K562 (cell line): ENCODE results near the gene NRP2. TPM values are rescaled to one million over a fixed set of nuclear protein-coding genes. Genes with fewer than 3 reads are reported as not detected.

ENCODE experiments used
- ATAC-seq: fragments of 200-7000 bp; cut with Tn5 transposase; 3 replicates; pipeline ENCODE4 v1.9.1; 2020; ENCODE audit warnings: moderate library complexity
- BruUV-seq: library from RNA; stranded (reverse); fragments of 400-500 nt; replicated peaks from 2 replicates; lab custom pipeline; 2021; lab: Mats Ljungman, UMichigan
- CTCF ChIA-PET: fragments of 300-600 bp; formaldehyde crosslinking; extraction: SDS; loops from one replicate; lab custom pipeline; 2021; ENCODE audit warnings: low intra/inter-chr PET ratio; lab: Yijun Ruan, JAX
- POLR2A ChIA-PET: fragments of 300-600, 350-650 bp; sonication (Branson Sonifier 250); formaldehyde crosslinking; extraction: SDS; loops from one replicate; lab custom pipeline; 2021; ENCODE audit warnings: antibody characterized with exemption, inconsistent platforms; lab: Yijun Ruan, JAX
- DNase-seq, 4 experiments: peaks; one replicate each; pipeline versions ENCODE4 v3.0.0 to v3.0.0-alpha.2; 2011 to 2018; ENCODE audit warnings: low spot score in 3 of 4, mixed read lengths in 3 of 4; ENCODE audit errors: extremely low read depth in 1 of 4
- FAIRE-seq: peaks from 2 replicates; lab custom pipeline; 2011; peaks lifted over from hg19 to GRCh38; lab: Jason Lieb, UNC
- H2AFZ ChIP-seq: 2 replicates; pipeline ENCODE4 v1.6.0; 2011; ENCODE audit warnings: low read depth, low read length, control low read depth, inconsistent platforms
- H3K27ac ChIP-seq: fragments of 200-600 bp; 3 replicates; pipeline ENCODE4 v1.8.0; 2011; ENCODE audit warnings: low read depth, mild to moderate bottlenecking, control low read depth, inconsistent platforms, low read length, moderate library complexity, mixed read lengths; ENCODE audit errors: extremely low read depth
- H3K27me3 ChIP-seq, 2 experiments: fragments of 300-600 bp in 1 of 2; 2 replicates in 1 of 2; 3 replicates in 1 of 2; pipeline versions ENCODE4 v1.6.0 to v1.8.0; 2011; ENCODE audit warnings: inconsistent platforms in 2 of 2, low read length in 2 of 2, mild to moderate bottlenecking in 1 of 2, mixed read lengths in 1 of 2, moderate library complexity in 1 of 2; ENCODE audit not compliant: control insufficient read depth in 2 of 2, insufficient read depth in 2 of 2
- H3K36me3 ChIP-seq: fragments of 300-600 bp; 3 replicates; pipeline ENCODE4 v1.8.0; 2011; ENCODE audit warnings: mild to moderate bottlenecking, low read length, inconsistent platforms; ENCODE audit not compliant: control insufficient read depth, insufficient read depth
- H3K4me1 ChIP-seq, 2 experiments: fragments of 200-600 bp in 1 of 2; replicated peaks in 1 of 2; 2 replicates in 1 of 2; 3 replicates in 1 of 2; pipeline versions ENCODE4 v1.5.1 to v1.8.0; 2011; ENCODE audit warnings: inconsistent platforms in 2 of 2, low read length in 2 of 2, mild to moderate bottlenecking in 1 of 2, mixed read lengths in 1 of 2, moderate library complexity in 1 of 2; ENCODE audit not compliant: control insufficient read depth in 2 of 2, insufficient read depth in 2 of 2
- H3K4me2 ChIP-seq: 2 replicates; pipeline ENCODE4 v1.6.1; 2011; ENCODE audit warnings: low read length, control low read depth, inconsistent platforms, mixed read lengths; ENCODE audit not compliant: insufficient read depth
- H3K4me3 ChIP-seq: fragments of 200-600 bp; sonication (generic), shearing (Covaris generic); 2 replicates; pipeline ENCODE4 v1.5.1; 2016; ENCODE audit warnings: control low read depth, inconsistent platforms
- H3K79me2 ChIP-seq: fragments of 200-600 bp; 3 replicates; pipeline ENCODE4 v1.8.0; 2011; ENCODE audit warnings: low read length, inconsistent platforms; ENCODE audit not compliant: control insufficient read depth, insufficient read depth
- H3K9ac ChIP-seq, 2 experiments: 2 replicates each; pipeline versions ENCODE4 v1.6.0 to v1.6.1; 2011; ENCODE audit warnings: low read depth in 2 of 2, low read length in 2 of 2, control low read depth in 1 of 2, inconsistent platforms in 1 of 2, mild to moderate bottlenecking in 1 of 2, mixed read lengths in 1 of 2; ENCODE audit not compliant: insufficient read depth in 1 of 2
- H3K9me1 ChIP-seq: one replicate; pipeline ENCODE4 v1.6.0; 2011; ENCODE audit warnings: inconsistent platforms, mild to moderate bottlenecking, low read length, moderate library complexity; ENCODE audit not compliant: control insufficient read depth, insufficient read depth
- H3K9me3 ChIP-seq: replicated peaks from 2 replicates; pipeline ENCODE4 v1.5.1; 2011; ENCODE audit warnings: low read depth, low read length, inconsistent platforms; ENCODE audit not compliant: control insufficient read depth, insufficient read depth
- H4K20me1 ChIP-seq: replicated peaks from 2 replicates; pipeline ENCODE4 v1.6.1; 2011; ENCODE audit warnings: low read length, inconsistent platforms, mixed read lengths; ENCODE audit not compliant: control insufficient read depth, insufficient read depth
- BACH1 ChIP-seq: fragments of 200-800 bp; sonication (Bioruptor generic); IDR thresholded peaks from 2 replicates; pipeline ENCODE4 v1.6.1; 2016; ENCODE audit warnings: missing genetic modification characterization, missing compliant biosample characterization
- BMI1 ChIP-seq: fragments of 150-350 bp; IDR thresholded peaks from 2 replicates; pipeline ENCODE4 v1.6.1; 2014; ENCODE audit warnings: low read length
- E2F4 ChIP-seq: sonication (generic); formaldehyde crosslinking; IDR thresholded peaks from 2 replicates; pipeline ENCODE4 v1.8.0; 2022; ENCODE audit warnings: mild to moderate bottlenecking, low read depth, missing genetic modification reagents
- OTX1 ChIP-seq: fragments of 450-650 bp; formaldehyde crosslinking; IDR thresholded peaks from 2 replicates; pipeline ENCODE4 v1.4.0; 2022; ENCODE audit warnings: mild to moderate bottlenecking
- PHB2 ChIP-seq: fragments of 450-650 bp; IDR thresholded peaks from 2 replicates; pipeline ENCODE4 v1.6.1; 2017; ENCODE audit warnings: low read depth
- PREB ChIP-seq: sonication (generic); formaldehyde crosslinking; IDR thresholded peaks from 2 replicates; pipeline ENCODE4 v1.8.1; 2023; ENCODE audit warnings: mild to moderate bottlenecking, missing genetic modification reagents
- TFAP4 ChIP-seq: sonication (generic); formaldehyde crosslinking; IDR thresholded peaks from 2 replicates; pipeline ENCODE4 v1.8.0; 2022; ENCODE audit warnings: missing genetic modification reagents, mild to moderate bottlenecking, moderate library complexity, borderline replicate concordance
- TOE1 ChIP-seq, 2 experiments: fragments of 450-650 bp in 1 of 2; sonication (generic) in 1 of 2; formaldehyde crosslinking in 1 of 2; IDR thresholded peaks; 2 replicates each; pipeline versions ENCODE4 v1.7.1 to v1.8.0; 2016 to 2022; ENCODE audit warnings: borderline replicate concordance in 2 of 2, mild to moderate bottlenecking in 2 of 2, antibody characterized with exemption in 1 of 2, inconsistent platforms in 1 of 2, low read depth in 1 of 2, missing genetic modification reagents in 1 of 2, moderate library complexity in 1 of 2
- ZNF124 ChIP-seq: sonication (generic); formaldehyde crosslinking; IDR thresholded peaks from 2 replicates; pipeline ENCODE4 v1.8.1; 2022; ENCODE audit warnings: missing genetic modification reagents
- ZNF174 ChIP-seq: fragments of 250-450 bp; sonication (Bioruptor Pico); IDR thresholded peaks from 2 replicates; pipeline ENCODE4 v1.4.0; 2020; ENCODE audit warnings: mild to moderate bottlenecking
- WGBS: fragments of 100-300 bp; shearing (Covaris generic); methylation state at CpG from one replicate; pipeline ENCODE4 v1.1.6; 2016; ENCODE audit warnings: low coverage, mixed read lengths; ENCODE audit not compliant: insufficient coverage; ENCODE audit errors: missing lambda C conversion rate; 5-methylcytosine and 5-hydroxymethylcytosine counted together
- in situ Hi-C: fragments of 300-500 bp; cut with MboI; formaldehyde crosslinking; loops from 4 replicates; pipeline ENCODE4 v1.15.0; 2018; ENCODE audit warnings: inconsistent platforms, mixed read lengths
- intact Hi-C: fragments of 100-400 bp; cut with micrococcal nuclease; formaldehyde crosslinking; loops from 2 replicates; pipeline ENCODE4 v1.14.2; 2022
- polyA plus RNA-seq, 8 experiments: library from polyadenylated mRNA; depleted of rRNA in 4 of 8; stranded (reverse) in 5 of 8; unstranded in 3 of 8; fragments of >200 nt; fragmentation: Nextera tagmentation in 2 of 8; fragmentation: Illumina TruSeq in 1 of 8; extraction: Ambion mirVana in 2 of 8; extraction: Trizol in 1 of 8; gene quantifications; 2 replicates each; pipeline versions ENCODE4 v1.2.1 to v1.2.3, GENCODE V29; 2011 to 2014; ENCODE audit warnings: inconsistent platforms in 1 of 8, missing spikeins in 1 of 8
- total RNA-seq, 7 experiments: library from RNA; depleted of rRNA in 6 of 7; stranded (reverse); fragments of >200 nt in 6 of 7; fragmentation: Illumina TruSeq in 2 of 7; extraction: Trizol in 2 of 7; gene quantifications; 2 replicates each; pipeline versions ENCODE4 v1.2.1 to v1.2.3, GENCODE V29; 2011 to 2021; ENCODE audit warnings: low replicate concordance in 1 of 7

The NRP2 gene
- total and polyA plus RNA-seq, 9 of the 15 experiments (the other 6 are each of a cell fraction or from before 2014, with no cell fraction given), result 0.05 to 0.31 (median 0.15) TPM; not detected in 5

GRCh38 chr2:205787761-205788160 is 105.5 kb downstream of the NRP2 start (continued):
- TF ChIP-seq TFAP4 (CRISPR knock-in tag) (no peak), BMI1 (no peak), TOE1 (IDR thresholded peaks at IDR 0.05; ENCODE audit: borderline replicate concordance) (no peak), TOE1 (CRISPR knock-in tag; IDR thresholded peaks at IDR 0.05; ENCODE audit: borderline replicate concordance, low read depth) (no peak), BACH1 (tag) (no peak), PREB (CRISPR knock-in tag) (no peak), ZNF174 (CRISPR knock-in tag) (no peak), ZNF124 (CRISPR knock-in tag) (no peak)

- no peaks in the 10 kb centered on the region for H3K9me3 ChIP-seq
Observed at GRCh38 chr2:205789906-205790305, 107.6 kb downstream of the NRP2 start.

More at GRCh38 chr2:205789906-205790305, 107.6 kb downstream of the NRP2 start:
- no peak for DNase-seq
- no peak overlapping the region for H3K9ac ChIP-seq
- H3K27ac ChIP-seq, result no peak overlapping the region
- H3K4me2 ChIP-seq, result no peak overlapping the region
- 0% methylated on average over 1 of the region's 1 CpG for WGBS
- H2AFZ ChIP-seq, result no peak overlapping the region
- H3K36me3 ChIP-seq, result no peaks in the 10 kb centered on the region
- ChIA-PET POLR2A (interaction anchor here (0.7 to 0.8 kb wide), 2 partner anchors 10 to 952 kb away, joined by 3 read pairs; no protein-coding TSS in a partner anchor), CTCF (no interaction called here)
- peaks cover 0 to 7% of the 10 kb centered on the region in 2 experiments; a peak in 2 of 5 replicates for H3K27me3 ChIP-seq
- in situ Hi-C loops (loop anchor here (10.0 kb wide), 1 partner anchor 135 kb away; no protein-coding TSS in a partner anchor), intact Hi-C loops (no loop called here)
- no peak for ATAC-seq
- no peaks in the 10 kb centered on the region for H3K79me2 ChIP-seq
- H3K4me3 ChIP-seq, result no peak overlapping the region
- no peaks in the 10 kb centered on the region for H4K20me1 ChIP-seq
- TF ChIP-seq PHB2, result no peak
- no peak for TF ChIP-seq OTX1
- TF ChIP-seq E2F4 (CRISPR knock-in tag), result no peak
- H3K4me1 ChIP-seq, result no peaks in the 10 kb centered on the region
- no peaks in the 10 kb centered on the region for H3K9me1 ChIP-seq
- no TSS peak for BruUV-seq
- no peak for FAIRE-seq
